Keratinocyte (primary cell): ENCODE data around the gene BAHCC1. TPM values are rescaled to one million over a fixed set of nuclear protein-coding genes. Genes with fewer than 3 reads are reported as not detected.

Experiments used
- DNase-seq: peaks from one replicate; pipeline ENCODE4 v3.0.0-alpha.2; 2011; ENCODE audit warnings: low read depth, missing footprints, low spot score
- FAIRE-seq: peaks from 2 replicates; lab custom pipeline; 2011; peaks lifted over from hg19 to GRCh38; lab: Jason Lieb, UNC
- H2AFZ ChIP-seq: 2 replicates; pipeline ENCODE4 v1.6.0; 2012; ENCODE audit warnings: low read length, control low read depth, inconsistent platforms; ENCODE audit not compliant: control insufficient read depth
- H3K27ac ChIP-seq: 2 replicates; pipeline ENCODE4 v1.5.1; 2011; ENCODE audit warnings: low read length; ENCODE audit not compliant: control insufficient read depth, insufficient read depth
- H3K27me3 ChIP-seq: 3 replicates; pipeline ENCODE4 v1.6.0; 2011; ENCODE audit warnings: low read length; ENCODE audit not compliant: control insufficient read depth, insufficient read depth; ENCODE audit errors: extremely low read depth
- H3K36me3 ChIP-seq, 2 experiments: 2 replicates in 1 of 2; 3 replicates in 1 of 2; pipeline ENCODE4 v1.5.1; 2011; ENCODE audit warnings: low read length in 2 of 2, mild to moderate bottlenecking in 1 of 2; ENCODE audit not compliant: control insufficient read depth in 2 of 2, insufficient read depth in 2 of 2; ENCODE audit errors: extremely low read depth in 1 of 2
- H3K4me1 ChIP-seq: 3 replicates; pipeline ENCODE4 v1.5.1; 2011; ENCODE audit warnings: low read length; ENCODE audit not compliant: control insufficient read depth, insufficient read depth; ENCODE audit errors: extremely low read depth
- H3K4me2 ChIP-seq: 3 replicates; pipeline ENCODE4 v1.6.0; 2011; ENCODE audit warnings: low read depth, low read length; ENCODE audit not compliant: control insufficient read depth, insufficient read depth; ENCODE audit errors: extremely low read depth
- H3K4me3 ChIP-seq, 3 experiments: fragments of 200-600 bp in 1 of 3; sonication (generic) in 1 of 3; 2 replicates in 2 of 3; 3 replicates in 1 of 3; pipeline ENCODE4 v1.5.1; 2011 to 2016; ENCODE audit warnings: low read length in 3 of 3, mild to moderate bottlenecking in 3 of 3, control low read depth in 2 of 3, inconsistent platforms in 1 of 3, low read depth in 1 of 3, mixed read lengths in 1 of 3, mixed run types in 1 of 3, moderate library complexity in 1 of 3; ENCODE audit not compliant: control insufficient read depth in 2 of 3, insufficient read depth in 2 of 3; ENCODE audit errors: extremely low read depth in 1 of 3
- H3K79me2 ChIP-seq: 2 replicates; pipeline ENCODE4 v1.6.0; 2012; ENCODE audit warnings: low read length; ENCODE audit not compliant: control insufficient read depth, insufficient read depth
- H3K9ac ChIP-seq: 3 replicates; pipeline ENCODE4 v1.6.0; 2011; ENCODE audit warnings: low read length; ENCODE audit not compliant: control insufficient read depth, insufficient read depth; ENCODE audit errors: extremely low read depth
- H3K9me1 ChIP-seq: 3 replicates; pipeline ENCODE4 v1.6.0; 2011; ENCODE audit warnings: low read length; ENCODE audit not compliant: control insufficient read depth, insufficient read depth; ENCODE audit errors: extremely low read depth
- H3K9me3 ChIP-seq: 2 replicates; pipeline ENCODE4 v1.5.1; 2012; ENCODE audit warnings: low read depth, low read length; ENCODE audit not compliant: control insufficient read depth
- H4K20me1 ChIP-seq: 3 replicates; pipeline ENCODE4 v1.6.0; 2011; ENCODE audit warnings: low read length; ENCODE audit not compliant: control insufficient read depth, insufficient read depth; ENCODE audit errors: extremely low read depth
- EZH2 ChIP-seq: IDR thresholded peaks from one replicate; pipeline ENCODE4 v1.6.1; 2012; ENCODE audit warnings: inconsistent platforms, mild to moderate bottlenecking, low read length, moderate library complexity
- dilution Hi-C: fragments of 300-500 bp; cut with MboI; formaldehyde crosslinking; loops from one replicate; pipeline ENCODE4 v1.7.0; 2020; ENCODE audit warnings: low sequenced_read_pairs; ENCODE audit not compliant: extremely low pct_ligation_motif_present
- polyA plus RNA-seq, 5 experiments: library from polyadenylated mRNA; depleted of rRNA in 3 of 5; stranded (reverse) in 3 of 5; stranded (forward) in 1 of 5; unstranded in 1 of 5; fragments of >200 nt; gene quantifications; 1 replicate in 1 of 5; 2 replicates in 3 of 5; 3 replicates in 1 of 5; pipeline versions ENCODE4 v1.2.1 to v1.2.3, GENCODE V29; 2011 to 2012; ENCODE audit warnings: missing spikeins in 2 of 5, low read depth in 1 of 5, low replicate concordance in 1 of 5
- TF ChIP-seq, protein P1 (sequence below), 3 experiments: IDR thresholded peaks in 1 of 3; conservative IDR thresholded peaks in 1 of 3; optimal IDR thresholded peaks in 1 of 3; 2 replicates in 2 of 3; 3 replicates in 1 of 3; pipeline versions ENCODE3 to v1.5.1; 2011; ENCODE audit warnings: low read length in 3 of 3, mild to moderate bottlenecking in 3 of 3, moderate library complexity in 2 of 3, control low read depth in 1 of 3, inconsistent platforms in 1 of 3; ENCODE audit not compliant: insufficient read depth in 2 of 3; ENCODE audit errors: extremely low read depth in 1 of 3

BAHCC1 gene
- polyA plus RNA-seq, 1 donor (not counting 4 experiments of a cell fraction or from before 2014, with no cell fraction given) = 0.52 TPM

DNA sequence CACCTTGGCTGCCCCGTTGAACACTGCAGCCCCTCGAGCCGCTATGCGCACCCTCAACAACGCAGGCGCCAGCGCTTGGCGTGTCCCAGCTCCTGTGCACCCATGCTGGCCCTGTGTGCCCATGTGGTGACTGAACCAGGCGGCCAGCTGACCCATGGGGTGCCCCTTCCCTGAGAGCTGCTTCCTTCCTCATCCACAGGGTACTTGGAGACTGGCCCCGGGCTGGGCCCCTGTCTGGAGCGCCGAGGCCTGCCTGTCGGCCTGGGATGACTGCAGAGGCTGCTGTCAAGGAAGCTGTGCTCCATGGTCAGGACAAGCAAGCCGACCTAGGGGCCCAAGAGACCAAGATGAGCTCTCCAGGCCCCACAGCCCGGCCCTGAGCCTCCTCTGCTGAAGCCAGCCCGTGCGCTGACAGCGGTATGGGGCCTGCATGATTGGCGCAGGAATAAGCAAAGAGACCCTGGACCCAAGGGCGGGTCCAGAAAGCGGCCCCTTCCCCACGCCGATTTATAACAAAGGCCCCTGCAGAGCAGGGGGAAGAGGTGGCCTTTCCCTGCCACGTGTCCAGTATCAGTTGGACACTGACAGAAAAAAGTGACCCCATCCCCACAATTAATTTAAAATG, 21.6 kb upstream of the BAHCC1 start:
- no peak for FAIRE-seq
- no peaks in the 10 kb centered on the region for H3K36me3 ChIP-seq
- no peaks in the 10 kb centered on the region for H3K9me1 ChIP-seq
- no peak overlapping the region for H3K4me3 ChIP-seq
- no peaks in the 10 kb centered on the region for H4K20me1 ChIP-seq
- no peaks in the 10 kb centered on the region for H3K79me2 ChIP-seq
- dilution Hi-C loops = no loop called here
- H3K27me3 ChIP-seq = peaks cover 4% of the 10 kb centered on the region
- H2AFZ ChIP-seq = no peak overlapping the region
- H3K4me2 ChIP-seq = no peak overlapping the region
- DNase-seq = no peak
- H3K9me3 ChIP-seq = no peaks in the 10 kb centered on the region
- H3K9ac ChIP-seq = no peak overlapping the region
- H3K4me1 ChIP-seq = no peaks in the 10 kb centered on the region
- no peak overlapping the region for H3K27ac ChIP-seq
- TF ChIP-seq, protein P1, sequence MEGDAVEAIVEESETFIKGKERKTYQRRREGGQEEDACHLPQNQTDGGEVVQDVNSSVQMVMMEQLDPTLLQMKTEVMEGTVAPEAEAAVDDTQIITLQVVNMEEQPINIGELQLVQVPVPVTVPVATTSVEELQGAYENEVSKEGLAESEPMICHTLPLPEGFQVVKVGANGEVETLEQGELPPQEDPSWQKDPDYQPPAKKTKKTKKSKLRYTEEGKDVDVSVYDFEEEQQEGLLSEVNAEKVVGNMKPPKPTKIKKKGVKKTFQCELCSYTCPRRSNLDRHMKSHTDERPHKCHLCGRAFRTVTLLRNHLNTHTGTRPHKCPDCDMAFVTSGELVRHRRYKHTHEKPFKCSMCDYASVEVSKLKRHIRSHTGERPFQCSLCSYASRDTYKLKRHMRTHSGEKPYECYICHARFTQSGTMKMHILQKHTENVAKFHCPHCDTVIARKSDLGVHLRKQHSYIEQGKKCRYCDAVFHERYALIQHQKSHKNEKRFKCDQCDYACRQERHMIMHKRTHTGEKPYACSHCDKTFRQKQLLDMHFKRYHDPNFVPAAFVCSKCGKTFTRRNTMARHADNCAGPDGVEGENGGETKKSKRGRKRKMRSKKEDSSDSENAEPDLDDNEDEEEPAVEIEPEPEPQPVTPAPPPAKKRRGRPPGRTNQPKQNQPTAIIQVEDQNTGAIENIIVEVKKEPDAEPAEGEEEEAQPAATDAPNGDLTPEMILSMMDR (optimal IDR thresholded peaks at IDR 0.05 in 1 of 3, IDR thresholded peaks at IDR 0.05 in 1 of 3, conservative IDR thresholded peaks at IDR 0.05 in 1 of 3; ENCODE audit: extremely low read depth in 1 of 3, insufficient read depth in 2 of 3, low read length in 3 of 3) = no peak
- no peak for TF ChIP-seq EZH2

DNA sequence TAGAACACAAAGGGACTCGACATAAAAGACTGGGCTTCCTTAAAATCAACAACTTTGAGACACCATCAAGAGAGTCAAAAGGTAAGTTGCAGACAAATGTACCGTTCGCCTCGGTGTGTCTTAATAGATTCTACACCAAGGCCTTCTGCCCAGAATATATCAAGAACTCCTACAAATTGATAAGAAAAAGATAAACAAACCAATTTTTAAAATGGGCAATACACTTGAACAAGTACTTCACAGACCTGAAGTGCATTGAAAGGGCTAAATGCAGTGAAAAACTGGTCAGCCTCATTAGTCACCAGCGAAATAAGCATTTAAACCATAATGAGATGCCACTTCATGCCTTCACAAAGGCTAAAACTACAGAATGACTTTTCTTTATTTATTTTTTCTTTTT, 20.4 kb upstream of the BAHCC1 start:
- TF ChIP-seq, protein P1 (optimal IDR thresholded peaks at IDR 0.05 in 1 of 3, IDR thresholded peaks at IDR 0.05 in 1 of 3, conservative IDR thresholded peaks at IDR 0.05 in 1 of 3; ENCODE audit: extremely low read depth in 1 of 3, insufficient read depth in 2 of 3, low read length in 3 of 3) = no peak
- TF ChIP-seq EZH2 = no peak
- FAIRE-seq = no peak
- dilution Hi-C loops = no loop called here

More for the DNA sequence above, 20.4 kb upstream of the BAHCC1 start:
- no peaks in the 10 kb centered on the region for H4K20me1 ChIP-seq
- DNase-seq = no peak
- no peak overlapping the region for H3K27ac ChIP-seq
- H3K4me2 ChIP-seq = no peak overlapping the region
- no peaks in the 10 kb centered on the region for H3K79me2 ChIP-seq
- no peaks in the 10 kb centered on the region for H3K36me3 ChIP-seq
- H3K9ac ChIP-seq = no peak overlapping the region
- H3K4me3 ChIP-seq = no peak overlapping the region
- peaks cover 4% of the 10 kb centered on the region for H3K4me1 ChIP-seq
- H3K9me1 ChIP-seq = no peaks in the 10 kb centered on the region
- H3K9me3 ChIP-seq = no peaks in the 10 kb centered on the region
- no peak overlapping the region for H2AFZ ChIP-seq
- no peaks in the 10 kb centered on the region for H3K27me3 ChIP-seq
